HG02938 (cell line): ENCODE measurements around the gene SOX14.

Source experiments
- ATAC-seq: cut with Tn5 transposase; IDR thresholded peaks from one replicate; pipeline ENCODE4 v1.9.1; 2021; ENCODE audit warnings: mild to moderate bottlenecking, moderate library complexity; ENCODE audit not compliant: unreplicated experiment

Gene SOX14

DNA sequence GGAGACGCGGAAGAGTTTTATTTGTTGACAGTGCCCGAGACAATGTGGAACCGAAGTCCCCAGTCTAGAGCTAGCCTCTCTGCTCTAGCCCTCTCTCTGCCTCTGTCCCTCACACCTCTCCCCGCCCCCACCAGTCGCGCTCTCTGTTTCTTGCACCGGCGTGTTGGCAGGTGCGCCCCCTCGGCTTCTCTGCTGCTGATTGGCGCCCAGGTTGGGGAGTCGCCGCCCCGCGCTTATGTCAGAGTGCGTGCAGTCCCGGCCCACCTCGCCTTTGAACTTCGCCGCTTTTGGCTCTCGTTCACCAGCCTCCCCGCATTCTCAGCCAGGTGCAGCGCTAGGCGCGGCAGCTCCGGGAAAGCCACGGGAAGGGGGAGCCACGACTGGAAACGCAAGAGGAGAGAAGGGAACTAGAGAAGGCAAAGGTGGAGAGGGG lies at the start of gene SOX14:
Gene SOX14, plus strand, starts transcription at position 315 of the 433 bp plus-strand sequence. CDS start 470 bp downstream, outside the sequence.
- ATAC-seq = no peak

- ATAC-seq = no peak
Measured at GRCh38 chr3:137714551-137714950, 49.6 kb upstream of the SOX14 start.

DNA sequence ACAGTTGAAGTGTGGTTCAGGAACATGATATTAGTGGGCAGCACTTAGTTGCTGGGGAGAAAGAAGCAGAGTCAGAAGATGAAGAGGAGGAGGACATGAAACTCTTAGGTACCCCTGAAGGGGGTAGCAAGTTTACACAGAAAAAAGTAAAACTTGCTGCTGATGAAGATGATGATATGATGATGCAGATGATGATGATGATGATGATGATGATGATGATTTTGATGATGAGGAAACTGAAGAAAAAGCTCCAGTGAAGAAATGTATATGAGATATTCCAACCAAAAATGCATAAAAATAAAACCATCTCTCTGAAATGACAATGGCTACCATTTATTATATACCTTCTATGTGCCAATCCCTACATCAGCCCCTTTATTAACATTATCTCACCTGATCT lies 39.9 kb upstream of the SOX14 start:
- ATAC-seq = no peak

- no peak for ATAC-seq
Measured at GRCh38 chr3:137737208-137737607, 26.9 kb upstream of the SOX14 start.

- no peak for ATAC-seq
Measured at GRCh38 chr3:137738710-137739109, 25.4 kb upstream of the SOX14 start.

DNA sequence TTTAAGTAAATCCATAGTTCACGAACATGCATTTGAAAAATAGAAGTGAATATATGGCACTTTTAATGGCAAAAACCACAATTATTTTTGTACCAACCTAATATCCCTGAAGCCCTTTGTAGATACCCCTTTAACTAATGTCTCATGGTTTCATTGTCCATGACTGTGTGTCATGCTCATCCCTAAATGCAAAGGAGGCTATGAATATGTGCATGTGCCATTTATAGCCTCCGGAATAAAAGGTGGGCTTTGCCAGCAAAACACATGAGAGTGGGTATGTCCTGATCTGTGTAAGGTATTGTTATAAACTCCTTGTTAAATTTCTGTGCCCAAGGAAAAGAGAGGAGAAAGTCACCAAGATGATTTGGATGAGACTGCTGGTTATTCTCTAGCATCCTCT lies 20.5 kb upstream of the SOX14 start:
- no peak for ATAC-seq

- no peak for ATAC-seq
Measured at GRCh38 chr3:137746808-137747207, 17.3 kb upstream of the SOX14 start.

DNA sequence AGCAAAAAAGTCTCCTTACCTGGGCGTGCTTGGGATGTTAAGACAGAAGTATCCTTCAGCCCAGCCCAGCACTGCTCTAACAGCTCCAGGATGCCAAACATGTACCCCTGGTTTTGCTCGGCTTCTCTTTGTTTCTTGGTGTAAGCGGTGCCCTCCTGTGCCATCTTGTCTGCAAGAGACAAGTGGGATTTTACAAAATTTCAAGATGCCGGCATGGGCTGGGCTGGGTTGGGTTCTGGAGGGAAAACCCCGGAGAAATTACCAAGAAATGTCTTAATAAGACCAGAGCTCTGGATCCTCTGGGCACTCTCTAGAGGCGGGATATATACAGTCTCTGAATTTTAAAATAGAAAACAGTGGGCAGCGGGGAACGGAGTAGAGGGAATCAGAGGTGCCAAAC lies 4.6 kb upstream of the SOX14 start:
- ATAC-seq = no peak

- no peak for ATAC-seq
Measured at GRCh38 chr3:137760341-137761098, 3.6 kb upstream of the SOX14 start.

DNA sequence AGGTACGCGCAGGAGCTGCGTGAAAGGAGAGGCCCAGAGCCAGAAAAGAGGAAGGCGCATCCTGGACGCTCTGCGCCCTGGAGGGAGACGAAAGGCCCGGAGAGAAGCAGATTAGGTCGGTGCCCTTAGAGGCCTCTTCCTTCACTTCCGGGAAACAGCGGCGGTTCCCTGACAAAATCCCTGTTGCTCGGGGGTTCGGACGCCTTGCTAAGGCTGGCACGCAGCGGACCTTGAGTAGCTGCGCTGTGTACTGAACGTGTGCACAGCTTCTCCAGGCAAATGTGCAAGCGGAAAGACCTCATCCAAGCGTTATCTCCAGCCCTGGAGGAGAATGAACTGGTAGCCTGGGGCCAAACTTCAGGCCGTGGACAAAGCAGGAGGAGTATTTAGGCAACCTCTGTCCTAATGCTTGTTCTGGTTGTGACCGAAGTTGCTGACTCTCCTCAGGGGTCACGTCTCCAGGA lies 3.0 kb upstream of the SOX14 start:
- ATAC-seq = no peak

DNA sequence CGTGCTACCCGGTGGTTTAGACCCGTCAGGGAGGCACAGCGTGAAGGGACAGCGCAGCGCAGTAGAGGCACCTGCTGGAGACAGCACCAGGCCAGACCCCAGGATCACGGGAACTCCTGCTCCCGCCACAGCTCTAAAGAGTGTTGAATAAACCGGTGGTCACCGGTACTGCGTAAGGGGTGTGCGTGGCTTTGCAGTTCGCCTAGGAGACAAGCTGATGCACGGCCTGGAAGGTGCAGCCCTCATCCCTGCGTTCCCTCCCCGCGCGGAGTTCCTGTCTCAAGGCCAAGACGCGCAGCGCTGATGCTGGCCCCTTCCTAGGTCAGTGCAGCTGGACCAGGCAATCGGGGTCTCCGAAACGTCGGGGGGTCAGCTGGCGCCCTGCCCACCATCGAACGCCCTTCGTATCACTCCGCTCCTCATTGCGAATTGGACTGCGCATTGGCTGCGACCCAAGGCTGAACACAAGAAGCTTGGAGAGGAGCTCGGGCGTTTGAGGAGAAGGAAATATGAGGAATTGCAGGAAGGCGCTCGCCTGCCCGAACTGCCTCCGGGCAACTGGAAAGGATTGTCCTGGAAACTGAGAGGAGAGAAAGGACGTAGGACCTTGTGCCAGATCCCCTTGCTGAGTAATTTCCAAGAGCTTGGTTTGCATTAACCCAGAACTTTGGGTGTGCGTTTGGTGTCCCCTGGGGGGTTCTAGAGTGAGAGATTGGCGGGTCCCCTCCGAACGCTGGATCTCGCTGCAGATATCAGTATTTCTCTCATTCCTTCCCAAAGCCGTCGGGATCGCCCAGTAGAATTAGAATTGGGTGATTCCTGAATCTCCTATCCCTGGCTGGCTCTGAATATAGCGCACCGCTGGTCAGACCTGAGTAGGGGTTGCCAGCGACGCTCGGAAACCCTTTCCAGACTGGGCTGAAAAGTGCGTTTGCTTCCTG lies 2.3 kb upstream of the SOX14 start:
- ATAC-seq = no peak

DNA sequence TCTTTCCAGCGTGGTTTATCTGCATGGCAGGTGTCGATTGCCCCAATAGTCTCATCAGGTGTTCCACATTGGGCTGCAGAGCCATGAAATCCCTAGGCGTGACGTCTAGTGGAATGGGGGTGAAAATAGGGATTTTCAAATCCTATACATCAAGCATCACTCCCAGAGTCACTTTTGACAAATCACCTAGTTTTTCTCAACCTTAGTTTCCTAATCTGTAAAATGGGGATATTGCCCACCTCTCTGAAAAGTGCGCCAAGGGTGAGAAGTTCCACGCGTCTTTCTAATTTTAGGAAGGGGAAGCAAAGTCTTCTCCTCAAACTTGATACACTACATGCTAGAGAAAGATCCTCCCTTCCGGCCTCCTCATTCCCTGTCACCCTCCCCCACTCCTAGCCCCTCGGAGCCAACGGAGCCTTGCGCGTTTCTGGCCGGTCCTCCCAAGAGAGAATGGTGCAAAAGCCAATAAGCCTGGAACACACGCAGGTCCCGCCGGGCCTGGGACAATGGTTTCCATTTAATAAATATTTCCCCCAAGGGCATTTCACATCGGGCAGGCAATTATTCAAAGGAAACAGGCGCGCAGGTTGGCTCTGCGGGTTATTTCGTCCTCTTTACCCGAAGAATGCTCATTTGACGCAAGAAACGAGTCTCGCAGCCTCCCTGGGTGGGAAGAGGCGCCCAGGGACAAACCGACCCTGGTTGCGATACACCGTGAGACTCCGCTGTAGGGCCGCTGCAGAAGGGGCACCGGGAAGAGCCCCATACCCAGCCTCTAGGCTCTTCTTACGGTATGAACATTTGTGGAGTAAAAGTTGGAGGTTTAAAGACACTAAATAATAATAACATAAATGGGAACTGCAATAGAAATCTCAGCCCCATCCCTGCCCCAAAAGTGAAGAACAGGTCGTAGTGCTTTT lies 1.2 kb upstream of the SOX14 start:
- no peak for ATAC-seq

DNA sequence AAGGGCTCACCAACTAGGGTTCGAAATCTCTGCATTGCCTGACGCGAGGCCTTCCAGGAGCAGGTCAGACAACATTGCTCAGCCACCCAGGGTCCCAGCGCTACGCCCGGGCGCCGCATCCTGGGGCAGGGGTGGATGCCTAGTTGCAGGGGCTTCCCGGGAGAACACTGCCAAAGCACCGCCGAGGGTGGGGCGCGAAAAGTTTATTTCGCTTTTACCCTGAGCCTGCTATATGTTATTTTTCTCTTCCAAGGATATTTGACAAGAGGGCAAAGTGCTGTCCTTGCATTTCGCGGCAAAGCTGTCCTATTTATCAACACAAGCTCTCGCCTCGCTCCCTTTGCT lies 549 bp upstream of the SOX14 start:
- no peak for ATAC-seq

GRCh38 chr3:137764563-137765309 lies 621 bp downstream of the SOX14 start:
- ATAC-seq = no peak

DNA sequence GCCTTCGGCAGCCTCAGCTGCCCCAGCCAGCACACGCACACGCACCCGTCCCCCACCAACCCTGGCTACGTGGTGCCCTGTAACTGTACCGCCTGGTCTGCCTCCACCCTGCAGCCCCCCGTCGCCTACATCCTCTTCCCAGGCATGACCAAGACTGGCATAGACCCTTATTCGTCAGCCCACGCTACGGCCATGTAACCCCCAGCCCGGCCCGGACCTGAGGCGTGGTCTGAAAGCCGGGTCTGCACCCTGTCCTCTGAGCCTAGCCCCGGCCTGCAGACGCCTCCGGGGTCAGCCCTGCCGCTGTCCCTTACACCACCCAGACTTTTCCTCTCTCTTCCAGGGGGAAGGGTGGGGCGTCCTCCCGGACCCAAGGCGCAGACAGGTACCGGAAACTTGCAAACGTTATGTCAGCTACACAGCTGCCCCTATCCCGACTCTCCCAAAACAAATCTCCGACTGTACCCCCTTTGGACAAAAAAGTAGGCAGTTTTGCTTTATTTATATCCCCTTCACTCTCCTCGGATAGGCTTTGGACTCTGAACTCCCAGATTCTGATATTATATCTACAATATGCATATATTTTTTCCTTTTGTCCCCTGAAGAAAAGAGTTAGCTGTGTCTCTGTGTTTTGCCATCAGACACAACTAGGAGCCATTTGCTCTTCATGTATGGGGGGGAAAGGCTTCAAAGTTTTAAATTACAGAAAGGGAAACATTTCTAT lies 1.4 kb downstream of the SOX14 start:
- ATAC-seq = no peak

- no peak for ATAC-seq
Measured at GRCh38 chr3:137766041-137766875, 2.1 kb downstream of the SOX14 start.

- no peak for ATAC-seq
Measured at GRCh38 chr3:137766876-137767537, 2.9 kb downstream of the SOX14 start.
